ENCODE measurements around the gene HYPK.
A peak's percentile ranks its signal among the peaks of the same experiment; 100 is the strongest.

Gene HYPK, protein sequence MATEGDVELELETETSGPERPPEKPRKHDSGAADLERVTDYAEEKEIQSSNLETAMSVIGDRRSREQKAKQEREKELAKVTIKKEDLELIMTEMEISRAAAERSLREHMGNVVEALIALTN

DNA sequence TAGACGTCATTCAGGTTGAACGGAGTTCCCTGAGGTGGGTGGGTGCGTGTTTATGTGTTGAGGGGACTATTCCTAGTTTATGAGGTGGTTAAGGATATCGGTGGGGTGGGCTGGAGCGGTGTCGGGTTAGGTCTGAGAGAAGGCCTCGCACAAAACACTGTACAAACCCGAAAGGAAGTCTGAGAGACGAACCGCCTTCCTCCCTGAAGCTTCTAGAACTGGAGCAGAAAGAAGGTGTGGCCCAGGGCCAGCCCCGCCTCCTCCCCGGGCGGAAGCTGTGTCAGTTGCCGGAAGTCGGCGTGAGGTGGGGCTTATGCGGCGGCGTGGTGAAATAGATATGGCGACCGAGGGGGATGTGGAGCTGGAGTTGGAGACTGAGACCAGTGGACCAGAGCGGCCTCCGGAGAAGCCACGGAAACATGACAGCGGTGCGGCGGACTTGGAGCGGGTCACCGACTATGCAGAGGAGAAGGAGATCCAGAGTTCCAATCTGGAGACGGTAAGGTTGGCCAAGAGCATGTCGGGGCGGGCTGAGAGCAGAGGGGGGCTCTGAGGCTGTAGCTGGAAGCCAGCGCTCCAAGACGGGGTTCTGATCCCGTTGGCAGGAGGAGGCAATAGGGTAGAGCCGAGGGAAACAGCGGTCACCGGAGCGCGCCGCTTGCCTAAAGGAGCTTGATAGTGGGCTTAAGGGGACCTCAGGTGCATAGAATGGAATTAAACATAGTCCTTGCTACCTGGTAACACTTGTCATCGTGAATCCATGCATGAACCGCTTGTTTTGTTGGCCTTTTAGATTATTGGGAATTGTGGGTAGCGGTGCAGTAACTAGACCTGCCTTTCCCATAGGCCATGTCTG lies at the start of gene HYPK:
HYPK (plus strand) TSS at position 314 of the 856 bp plus-strand sequence; CDS start at position 338, 24 bp downstream.
- FAIRE-seq (peak; percentile 90), DNase-seq (ENCODE audit: extremely low spot score, insufficient read length, low read depth) (peak; percentile 76)

DNA sequence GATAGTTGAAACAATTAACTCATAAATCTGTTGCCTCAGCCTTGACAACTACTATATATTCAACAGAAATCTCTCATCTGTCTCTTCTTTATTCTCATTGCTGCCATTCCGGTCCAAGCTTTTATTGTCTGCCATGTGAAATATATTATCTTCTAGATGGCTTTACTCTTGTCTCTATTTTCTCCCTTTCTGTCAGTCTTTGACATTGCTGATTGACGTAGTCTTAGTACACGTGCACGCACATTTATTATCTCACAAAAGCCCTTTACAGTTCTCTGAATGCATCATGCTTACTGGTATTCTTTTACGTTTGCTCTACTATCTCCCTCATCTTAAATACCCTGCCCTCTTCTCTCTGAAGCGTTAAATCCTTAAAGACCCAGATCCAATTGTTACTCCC lies 48.5 kb upstream of the HYPK start:
- no peak for FAIRE-seq

DNA sequence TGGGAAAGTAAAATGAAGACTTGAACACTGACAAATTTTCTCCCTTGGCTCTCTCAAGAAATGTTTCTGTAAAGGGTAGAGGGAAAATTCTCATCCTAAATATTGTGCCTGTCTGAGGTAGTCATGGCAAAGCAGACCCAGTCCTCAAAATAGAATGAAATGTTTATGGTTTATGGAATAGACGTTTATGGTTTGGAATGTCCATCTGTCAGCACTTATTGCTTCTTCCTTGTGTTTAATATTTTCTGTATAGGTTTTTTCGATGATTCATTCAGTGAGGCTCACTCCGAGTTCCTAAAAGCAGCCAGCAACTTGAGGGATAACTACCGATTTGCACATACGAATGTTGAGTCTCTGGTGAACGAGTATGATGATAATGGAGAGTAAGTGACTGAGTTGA lies 37.6 kb upstream of the HYPK start:
- FAIRE-seq, result no peak
- DNase-seq (ENCODE audit: extremely low spot score, insufficient read length, low read depth), result no peak

More for the DNA sequence above, 48.5 kb upstream of the HYPK start:
- DNase-seq (ENCODE audit: extremely low spot score, insufficient read length, low read depth), result no peak

DNA sequence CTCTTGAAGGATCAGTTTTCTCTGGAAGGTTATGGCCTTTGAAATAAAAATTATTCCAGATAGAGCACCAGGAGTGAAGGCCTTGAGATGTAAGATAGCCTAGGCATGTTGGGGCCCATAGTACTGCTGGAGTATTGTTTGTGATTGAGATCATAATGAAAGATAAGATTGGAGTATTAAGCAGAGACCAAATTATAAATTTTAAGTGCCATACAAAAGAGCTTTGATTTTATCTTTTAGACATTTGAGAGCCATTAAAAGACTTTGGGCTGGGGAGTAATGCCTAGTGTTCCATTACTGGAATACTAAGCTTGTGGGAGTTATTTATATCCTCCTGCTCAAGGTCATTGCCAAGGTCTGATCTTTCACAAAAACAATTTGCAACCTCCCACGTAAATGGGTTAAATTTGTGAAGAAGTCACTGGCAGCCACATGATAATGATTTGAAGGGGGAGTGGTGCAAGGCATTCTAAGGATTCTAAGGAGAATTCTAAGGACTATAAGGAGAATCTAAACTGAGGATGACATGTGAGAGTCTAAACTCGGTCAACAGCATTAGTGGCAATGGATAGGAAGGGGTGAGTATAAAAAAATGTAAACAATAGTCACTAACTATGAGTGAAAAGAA lies 36.5 kb upstream of the HYPK start:
- DNase-seq (ENCODE audit: extremely low spot score, insufficient read length, low read depth), result no peak
- FAIRE-seq, result no peak

DNA sequence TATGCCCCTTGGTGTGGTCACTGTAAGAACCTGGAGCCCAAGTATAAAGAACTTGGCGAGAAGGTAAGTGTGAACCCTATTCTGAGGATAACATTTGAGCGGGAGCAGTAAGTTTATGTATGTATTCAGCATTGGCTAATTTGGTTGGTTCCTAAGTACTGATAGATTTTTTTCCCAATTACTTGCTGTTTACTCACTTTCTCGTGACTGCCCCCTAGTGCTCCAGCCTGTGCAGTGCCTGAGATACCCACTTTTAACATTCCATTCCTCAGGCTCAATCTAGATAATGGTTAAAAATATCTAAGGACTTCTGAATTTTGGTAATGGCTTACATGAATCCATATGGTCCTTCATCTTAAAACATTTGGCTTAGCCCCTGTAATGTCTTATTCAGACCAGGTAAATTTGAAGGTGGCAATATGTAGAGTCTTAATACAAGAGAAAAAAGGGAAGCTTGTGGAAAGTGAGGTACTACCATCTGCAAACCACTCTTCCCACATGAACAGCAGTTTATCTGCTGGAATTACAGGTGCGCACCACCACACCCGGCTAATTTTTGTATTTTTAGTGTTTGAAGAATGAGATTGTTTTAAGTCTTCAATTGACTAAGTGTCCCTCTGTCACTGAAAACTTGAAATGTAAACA lies 30.7 kb upstream of the HYPK start:
- no peak for DNase-seq (ENCODE audit: extremely low spot score, insufficient read length, low read depth)

DNA sequence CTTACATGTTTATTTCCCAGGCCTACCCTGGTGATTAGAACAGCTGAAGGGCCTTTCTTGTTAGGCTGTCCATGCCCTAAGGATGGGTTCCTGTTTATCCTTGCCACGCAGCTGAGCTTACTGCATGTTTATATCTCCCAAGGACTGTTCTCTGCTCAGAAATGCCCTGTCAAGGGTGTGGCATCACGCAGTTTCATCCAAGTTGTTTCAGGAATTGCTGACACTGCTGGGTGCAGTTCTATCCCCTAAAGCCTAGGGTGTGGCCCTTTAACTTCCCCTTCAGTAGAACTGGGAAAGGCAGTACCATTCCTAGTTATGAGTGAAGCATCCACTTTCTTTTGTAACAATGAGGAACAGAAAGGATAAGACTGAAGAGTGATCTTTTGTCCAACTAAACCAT lies 28.6 kb upstream of the HYPK start:
- FAIRE-seq (no peak), DNase-seq (ENCODE audit: extremely low spot score, insufficient read length, low read depth) (no peak)

More for the DNA sequence above, 30.7 kb upstream of the HYPK start:
- FAIRE-seq, result peak; percentile 73

DNA sequence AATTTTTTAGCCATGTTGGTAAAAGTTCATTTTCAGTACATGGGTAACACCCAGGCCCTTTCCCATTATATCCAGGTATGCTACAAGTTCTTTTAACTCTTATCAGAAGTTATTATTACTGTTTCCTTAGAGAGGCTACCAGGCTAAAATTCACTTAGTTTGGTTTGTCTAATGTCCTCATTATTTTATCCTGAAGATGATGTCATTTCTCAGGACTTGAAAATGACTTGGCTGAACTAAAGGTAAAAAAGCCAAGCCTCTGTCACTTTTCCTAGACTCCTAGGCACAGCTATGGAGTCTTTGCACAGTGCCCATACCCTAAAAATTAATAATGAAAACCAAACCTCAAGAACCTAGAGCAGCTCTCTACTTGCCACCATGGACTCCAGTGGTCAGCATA lies 27.8 kb upstream of the HYPK start:
- DNase-seq (ENCODE audit: extremely low spot score, insufficient read length, low read depth) (no peak), FAIRE-seq (no peak)

DNA sequence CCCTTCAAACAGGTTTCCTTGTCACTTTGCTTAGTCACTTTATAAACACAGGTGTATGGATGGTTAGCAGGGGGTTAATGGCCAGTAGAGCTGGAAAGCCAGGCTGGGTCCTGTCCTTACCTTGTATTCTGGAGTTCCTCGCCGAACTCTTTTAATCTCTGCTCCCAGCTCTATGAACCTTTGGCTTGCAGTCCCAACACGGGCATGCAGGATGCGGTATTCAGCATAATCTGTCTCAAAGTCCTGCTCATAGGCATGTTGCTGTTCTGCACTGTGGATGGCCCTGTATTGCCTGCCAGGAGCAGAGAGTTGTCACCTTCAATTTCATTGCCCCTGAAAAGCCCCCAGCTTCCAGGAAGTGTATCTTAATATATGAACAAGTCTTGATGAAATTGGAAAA lies 26.3 kb upstream of the HYPK start:
- DNase-seq (ENCODE audit: extremely low spot score, insufficient read length, low read depth) (no peak), FAIRE-seq (no peak)

DNA sequence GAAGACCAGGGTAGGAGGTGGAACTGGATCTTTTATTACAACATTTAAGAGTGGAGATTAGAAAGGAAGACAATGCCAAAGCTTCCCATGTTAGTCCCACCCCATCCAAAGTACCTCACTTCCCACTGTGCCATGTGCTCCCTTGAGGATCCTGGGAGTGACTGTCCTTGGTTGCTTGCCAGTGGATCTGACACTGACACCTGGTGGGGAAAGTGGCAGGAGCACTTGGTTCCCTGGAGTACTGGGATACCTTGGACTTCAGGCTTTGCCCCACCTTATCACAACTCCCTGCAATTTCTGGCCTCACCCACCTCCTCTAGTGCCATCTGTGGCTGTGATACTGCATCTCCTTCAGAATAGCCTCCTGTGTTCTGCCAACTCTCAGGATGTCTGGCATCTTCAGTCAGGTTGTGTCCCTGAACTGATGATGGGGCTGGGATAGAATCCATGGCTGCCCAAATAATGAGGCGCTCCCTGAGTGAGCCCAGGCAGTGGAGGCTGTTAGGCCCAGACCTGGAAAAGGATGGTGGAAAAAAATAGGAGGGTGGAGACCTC lies 24.9 kb upstream of the HYPK start:
- no peak for DNase-seq (ENCODE audit: extremely low spot score, insufficient read length, low read depth)
- FAIRE-seq, result no peak

DNA sequence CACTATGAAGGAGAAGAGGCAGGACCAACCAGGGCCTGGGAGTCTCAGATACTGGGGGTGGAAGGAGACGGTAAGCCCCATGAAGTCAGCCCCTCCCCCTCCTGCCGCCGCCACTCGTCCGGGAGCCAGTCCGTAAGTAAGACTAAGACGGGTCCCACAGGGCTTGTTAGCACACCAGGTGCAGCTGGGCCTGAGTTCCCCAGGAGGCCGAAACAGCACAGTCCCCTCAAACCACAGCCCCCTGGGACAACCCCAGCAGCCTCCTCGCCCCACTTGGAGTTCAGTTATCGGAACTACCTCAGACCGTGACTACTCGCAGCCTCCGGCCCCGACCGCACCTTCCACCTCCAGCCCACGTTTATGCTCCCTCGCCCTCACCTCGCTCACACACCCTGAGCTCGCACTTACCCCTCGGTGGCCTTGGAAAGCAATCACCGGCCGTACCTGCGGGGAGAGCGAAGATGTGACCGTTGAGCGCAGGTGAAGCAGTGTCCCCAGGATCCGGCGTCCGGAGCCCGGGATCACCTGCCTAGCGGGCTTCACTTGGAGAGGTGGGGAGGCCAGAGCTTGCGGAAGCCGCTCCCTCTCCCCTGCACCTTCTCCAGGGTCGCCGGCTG lies 24.2 kb upstream of the HYPK start:
- DNase-seq (ENCODE audit: extremely low spot score, insufficient read length, low read depth), result no peak
- peak; percentile 96 for FAIRE-seq

DNA sequence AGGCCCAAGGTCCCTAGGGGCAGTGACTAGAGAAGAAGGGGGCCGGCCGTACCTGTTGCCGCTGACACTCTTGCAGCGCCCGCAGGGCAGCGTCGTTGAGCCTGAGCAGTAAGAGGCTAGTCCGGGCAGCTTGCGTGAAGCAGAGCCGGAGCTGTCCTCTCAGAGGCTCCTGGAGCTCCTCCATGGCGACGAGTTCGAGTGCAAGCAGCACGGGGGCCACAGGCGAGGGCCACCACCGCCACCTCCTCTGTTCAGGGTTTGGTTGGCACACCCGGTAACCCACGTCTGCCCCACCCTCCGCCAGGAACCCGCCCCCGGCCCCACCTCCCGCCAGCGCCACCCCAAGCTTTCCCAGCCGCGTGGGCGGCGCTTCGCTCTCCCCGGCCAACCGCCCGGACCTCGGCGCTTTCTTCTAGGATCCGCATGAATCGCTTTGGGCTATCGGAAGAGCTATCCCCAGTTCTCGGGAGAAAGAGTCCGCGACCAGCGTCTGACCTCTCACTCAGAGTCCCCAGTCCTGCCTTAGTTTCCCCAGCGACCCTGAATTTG lies 23.6 kb upstream of the HYPK start, which contains the start of gene ELL3:
ELL3 (minus strand) TSS at position 249 of the 549 bp plus-strand sequence; CDS start at position 184, 65 bp downstream.
- no peak for DNase-seq (ENCODE audit: extremely low spot score, insufficient read length, low read depth)
- FAIRE-seq, result no peak

DNA sequence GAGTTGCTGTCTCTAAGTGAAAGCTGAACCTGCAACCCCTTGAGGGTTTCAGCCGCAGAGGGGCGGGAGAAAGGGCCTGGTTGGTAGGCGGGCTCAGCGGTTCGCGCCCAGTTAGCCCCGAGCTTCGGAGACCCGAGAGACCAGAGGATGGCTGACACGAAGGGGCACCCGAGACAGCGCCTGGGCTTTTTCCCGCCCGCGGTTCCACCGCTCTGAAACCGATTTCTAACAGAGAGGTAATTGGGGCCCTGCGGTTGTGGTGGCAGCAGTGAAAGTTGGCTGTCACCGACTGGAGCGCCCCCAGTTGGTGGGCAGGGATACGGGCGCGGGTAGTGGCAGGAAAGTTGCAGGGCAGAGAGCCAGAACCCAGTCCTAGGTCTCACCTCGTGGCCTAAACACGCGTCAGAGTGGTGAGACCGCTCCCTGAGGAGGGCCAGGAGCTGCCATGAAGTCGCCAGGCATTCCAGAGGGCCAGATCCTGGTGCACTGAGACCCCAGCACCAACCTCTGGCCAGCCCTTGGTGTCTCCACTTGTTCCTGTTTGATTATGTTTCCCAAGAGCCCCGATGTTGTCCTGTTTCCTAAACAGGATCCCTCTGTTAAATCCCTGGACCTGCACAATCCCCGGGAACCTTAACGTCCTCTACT lies 23.0 kb upstream of the HYPK start:
- FAIRE-seq (peak; percentile 88), DNase-seq (ENCODE audit: extremely low spot score, insufficient read length, low read depth) (no peak)

DNA sequence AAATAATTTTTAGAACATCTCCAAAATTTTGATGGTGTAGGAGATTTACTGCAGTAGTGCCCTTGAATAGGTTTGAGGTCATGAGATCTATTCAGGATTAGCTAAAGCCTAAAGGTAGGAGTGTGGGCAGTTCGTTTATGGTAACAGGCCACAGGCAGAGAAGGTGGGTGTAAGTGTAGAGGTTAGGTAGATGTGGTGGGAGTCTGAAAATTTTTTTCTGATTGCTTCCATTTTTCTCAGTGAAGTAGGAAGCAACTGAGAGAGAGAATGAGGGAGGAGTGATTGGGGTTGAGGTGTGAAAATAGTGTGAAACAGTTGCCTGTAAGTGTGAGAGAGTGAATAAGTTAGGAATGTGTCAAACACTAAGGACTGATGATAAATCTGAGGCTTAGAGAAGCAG lies 21.4 kb upstream of the HYPK start:
- DNase-seq (ENCODE audit: extremely low spot score, insufficient read length, low read depth), result no peak
- no peak for FAIRE-seq

DNA sequence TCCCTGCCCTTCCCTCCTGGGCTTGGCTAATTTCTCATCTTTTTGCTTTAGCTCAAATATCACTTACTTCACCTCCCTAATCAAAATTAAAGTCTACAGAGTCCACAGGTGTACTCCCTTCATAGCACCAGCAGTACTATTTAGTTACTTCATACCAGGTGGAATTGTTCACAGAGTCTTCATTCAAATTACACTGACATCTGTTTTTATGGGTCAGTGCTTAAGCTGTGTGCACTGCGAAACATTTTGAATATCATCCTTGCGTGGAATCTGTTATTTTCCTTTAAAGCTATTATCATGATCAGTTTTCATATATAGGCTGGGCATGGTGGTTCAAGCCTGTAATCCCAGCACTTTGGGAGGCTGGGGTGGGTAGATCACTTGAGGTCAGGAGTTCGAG lies 11.0 kb upstream of the HYPK start:
- no peak for DNase-seq (ENCODE audit: extremely low spot score, insufficient read length, low read depth)
- FAIRE-seq, result no peak

DNA sequence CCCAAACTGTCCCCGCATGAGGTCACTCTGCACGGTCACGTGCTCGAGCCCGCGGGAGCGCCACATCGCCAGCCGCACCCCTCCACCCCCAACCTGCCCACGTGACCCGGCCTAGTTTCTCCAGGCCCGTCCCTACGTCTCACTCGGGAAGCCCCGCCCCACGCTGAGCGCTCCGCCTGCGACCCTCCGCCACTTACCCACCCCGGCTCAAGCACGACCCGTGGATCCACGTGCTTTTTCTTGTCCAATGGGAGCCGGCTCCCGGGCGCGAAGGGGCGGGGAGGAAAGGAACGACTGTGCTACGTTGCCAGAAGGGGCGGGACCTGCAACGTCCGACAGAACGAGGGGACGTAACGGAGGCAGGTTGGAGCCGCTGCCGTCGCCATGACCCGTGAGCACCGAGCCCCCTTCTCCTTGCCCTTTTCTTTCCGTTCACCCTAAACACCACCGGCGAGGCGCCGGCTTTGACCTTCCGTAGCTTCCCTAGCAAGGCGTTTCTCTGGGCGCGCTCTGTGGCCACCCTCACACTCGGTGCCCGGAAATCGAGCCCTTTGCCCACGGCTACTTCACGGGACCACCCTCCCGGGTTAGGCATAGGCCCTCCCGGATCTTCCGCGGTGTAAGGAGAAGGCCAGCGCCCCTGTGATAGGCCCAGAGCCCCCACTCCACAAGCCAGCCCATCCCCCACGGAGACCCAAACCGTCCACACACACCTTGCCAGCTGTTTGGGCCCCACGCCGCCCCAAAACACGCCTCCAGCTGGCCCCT lies 8.2 kb upstream of the HYPK start, which contains the start of gene SERF2:
SERF2 (plus strand) TSS at position 328 of the 768 bp plus-strand sequence; CDS start at position 385, 57 bp downstream.
- peak; percentile 94 for DNase-seq (ENCODE audit: extremely low spot score, insufficient read length, low read depth)
- FAIRE-seq, result peak; percentile 97

DNA sequence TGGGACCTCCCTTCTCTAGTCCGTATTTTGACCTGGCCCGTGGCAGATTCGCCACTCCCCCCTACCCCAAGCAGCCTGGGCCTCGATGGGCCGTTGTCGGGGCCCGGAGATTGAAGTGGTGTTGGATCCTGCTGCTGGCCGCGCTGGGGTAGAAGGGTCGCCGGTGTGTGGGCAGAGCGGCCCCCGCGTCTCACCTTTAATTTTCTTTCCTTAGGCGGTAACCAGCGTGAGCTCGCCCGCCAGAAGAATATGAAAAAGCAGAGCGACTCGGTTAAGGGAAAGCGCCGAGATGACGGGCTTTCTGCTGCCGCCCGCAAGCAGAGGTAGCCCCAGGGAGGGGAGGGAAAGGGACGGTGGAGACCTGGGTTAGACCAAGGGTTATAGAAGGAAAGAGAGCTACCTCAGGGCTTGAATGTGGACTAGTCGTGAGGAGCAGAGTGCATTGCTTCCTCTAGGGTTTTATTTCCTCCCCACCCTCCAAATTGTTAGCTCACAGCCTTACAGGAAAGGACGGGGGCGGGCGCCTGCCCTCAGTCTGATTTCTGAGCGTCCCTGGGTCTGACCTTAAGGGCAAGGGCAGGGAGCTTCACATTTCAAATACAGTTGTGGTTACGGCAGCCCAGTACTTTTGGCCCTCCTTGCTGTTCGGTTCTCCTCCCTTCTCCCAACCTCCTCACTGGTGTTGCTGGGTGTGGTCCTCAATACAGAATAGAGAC lies 7.5 kb upstream of the HYPK start:
- FAIRE-seq (no peak), DNase-seq (ENCODE audit: extremely low spot score, insufficient read length, low read depth) (no peak)

DNA sequence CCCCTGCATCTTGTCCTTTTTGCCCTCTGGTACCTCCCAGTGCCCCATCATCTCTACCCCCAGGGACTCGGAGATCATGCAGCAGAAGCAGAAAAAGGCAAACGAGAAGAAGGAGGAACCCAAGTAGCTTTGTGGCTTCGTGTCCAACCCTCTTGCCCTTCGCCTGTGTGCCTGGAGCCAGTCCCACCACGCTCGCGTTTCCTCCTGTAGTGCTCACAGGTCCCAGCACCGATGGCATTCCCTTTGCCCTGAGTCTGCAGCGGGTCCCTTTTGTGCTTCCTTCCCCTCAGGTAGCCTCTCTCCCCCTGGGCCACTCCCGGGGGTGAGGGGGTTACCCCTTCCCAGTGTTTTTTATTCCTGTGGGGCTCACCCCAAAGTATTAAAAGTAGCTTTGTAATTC lies 6.8 kb upstream of the HYPK start:
- DNase-seq (ENCODE audit: extremely low spot score, insufficient read length, low read depth), result no peak
- no peak for FAIRE-seq

Measured in GM18507 (cell line).